HG02763 (cell line): ENCODE results near the gene CAMTA2.
"Not testable (repeated sequence)": the region's sequence is repeated elsewhere in the genome, so short reads cannot be mapped to it uniquely, and the experiment has no call there.

ENCODE experiments used
- ATAC-seq: cut with Tn5 transposase; IDR thresholded peaks from one replicate; pipeline ENCODE4 v1.9.1; 2021; ENCODE audit warnings: mild to moderate bottlenecking, moderate library complexity; ENCODE audit not compliant: unreplicated experiment

The CAMTA2 gene

DNA sequence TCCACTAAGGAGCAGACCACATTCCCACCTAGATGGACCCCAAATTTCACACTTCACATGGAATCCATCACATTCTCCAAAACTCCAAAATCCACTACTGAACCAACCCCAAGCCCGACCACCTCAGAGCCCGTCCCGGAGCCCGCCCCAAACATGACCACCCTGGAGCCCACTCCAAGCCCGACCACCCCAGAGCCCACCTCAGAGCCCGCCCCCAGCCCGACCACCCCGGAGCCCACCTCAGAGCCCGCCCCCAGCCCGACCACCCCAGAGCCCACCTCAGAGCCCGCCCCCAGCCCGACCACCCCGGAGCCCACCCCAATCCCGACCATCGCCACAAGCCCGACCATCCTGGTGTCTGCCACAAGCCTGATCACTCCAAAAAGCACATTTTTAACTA, 53.8 kb downstream of the CAMTA2 start:
- ATAC-seq, result no peak

DNA sequence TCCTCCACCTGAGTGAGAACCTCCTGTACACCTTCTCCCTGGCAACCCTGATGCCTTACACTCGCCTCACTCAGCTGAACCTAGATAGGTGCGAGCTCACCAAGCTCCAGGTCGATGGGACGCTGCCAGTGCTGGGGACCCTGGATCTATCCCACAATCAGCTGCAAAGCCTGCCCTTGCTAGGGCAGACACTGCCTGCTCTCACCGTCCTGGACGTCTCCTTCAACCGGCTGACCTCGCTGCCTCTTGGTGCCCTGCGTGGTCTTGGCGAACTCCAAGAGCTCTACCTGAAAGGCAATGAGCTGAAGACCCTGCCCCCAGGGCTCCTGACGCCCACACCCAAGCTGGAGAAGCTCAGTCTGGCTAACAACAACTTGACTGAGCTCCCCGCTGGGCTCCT, 54.7 kb downstream of the CAMTA2 start:
- no peak for ATAC-seq

DNA sequence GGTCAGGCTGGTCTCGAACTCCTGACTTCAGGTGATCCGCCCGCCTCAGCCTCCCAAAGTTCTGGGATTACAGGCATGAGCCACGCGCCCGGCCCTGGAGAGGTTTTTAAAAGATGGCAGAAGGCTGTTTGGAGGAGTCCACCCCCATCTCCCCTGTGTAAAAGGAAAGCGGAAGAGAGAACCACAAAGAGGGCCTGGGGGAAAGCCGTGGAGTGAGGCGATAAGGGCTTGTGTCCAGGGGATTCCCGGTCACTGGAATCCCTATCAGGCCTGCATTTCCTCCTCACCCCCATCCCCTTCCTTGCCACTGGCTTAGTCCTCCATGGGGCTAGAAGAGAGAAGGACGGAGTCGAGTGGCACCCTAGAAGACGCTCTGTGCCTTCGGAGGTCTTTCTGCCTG, 55.5 kb downstream of the CAMTA2 start, which contains the start of gene GP1BA:
GP1BA (plus strand) TSS at position 315 of the 400 bp plus-strand sequence. CDS start 328 bp downstream, outside the sequence.
- no peak for ATAC-seq

DNA sequence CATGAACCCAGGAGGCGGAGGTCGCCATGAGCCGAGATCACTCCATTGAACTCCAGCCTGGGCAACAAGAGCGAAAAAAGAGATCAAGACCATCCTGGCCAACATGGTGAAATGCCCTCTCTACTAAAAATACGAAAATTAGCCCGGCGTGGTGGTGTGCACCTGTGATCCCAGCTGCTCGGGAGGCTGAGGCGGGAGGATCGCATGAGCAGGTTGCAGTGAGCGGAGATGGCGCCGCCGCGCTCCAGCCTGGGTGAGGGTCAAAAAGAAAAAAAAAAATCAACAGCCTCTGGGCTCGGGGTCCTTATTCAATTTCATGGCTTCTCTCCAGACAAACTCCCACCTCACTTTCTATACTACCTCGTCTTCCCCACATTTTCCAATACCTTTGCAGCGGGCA, 58.6 kb downstream of the CAMTA2 start:
- no peak for ATAC-seq

DNA sequence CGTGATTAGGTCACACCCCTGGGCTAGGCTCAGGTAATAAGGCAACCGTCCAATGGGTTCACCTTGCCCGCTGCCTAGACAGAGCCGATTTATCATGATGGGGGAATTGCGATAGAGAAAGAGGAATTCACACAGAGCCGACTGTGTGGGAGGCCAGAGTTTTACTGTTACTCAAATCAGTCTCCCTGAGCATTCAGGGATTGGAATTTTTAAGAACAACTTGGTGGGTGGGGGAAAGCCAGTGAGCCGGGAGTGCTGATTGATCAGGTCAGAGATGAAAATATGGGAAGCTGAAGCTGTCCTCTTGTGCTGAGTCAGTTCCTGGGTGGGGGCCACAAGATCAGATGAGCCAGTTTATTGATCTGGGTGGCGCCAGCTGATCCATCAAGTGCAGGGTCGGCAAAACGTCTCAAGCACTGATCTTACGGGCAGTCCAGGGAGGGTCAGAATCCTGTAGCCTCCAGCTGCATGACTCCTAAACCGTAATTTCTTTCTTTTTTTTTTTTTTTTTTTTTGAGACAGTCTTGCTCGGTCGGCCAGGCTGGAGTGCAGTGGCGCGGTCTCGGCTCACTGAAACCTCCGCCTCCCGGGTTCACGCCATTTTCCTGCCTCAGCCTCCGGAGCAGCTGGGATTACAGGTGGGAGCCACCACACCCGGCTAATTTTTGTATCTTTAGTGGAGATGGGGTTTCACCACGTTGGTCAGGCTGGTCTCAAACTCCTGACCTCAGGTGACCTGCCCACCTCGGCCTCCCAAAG, 60.7 kb downstream of the CAMTA2 start:
- ATAC-seq, result not testable (repeated sequence)

DNA sequence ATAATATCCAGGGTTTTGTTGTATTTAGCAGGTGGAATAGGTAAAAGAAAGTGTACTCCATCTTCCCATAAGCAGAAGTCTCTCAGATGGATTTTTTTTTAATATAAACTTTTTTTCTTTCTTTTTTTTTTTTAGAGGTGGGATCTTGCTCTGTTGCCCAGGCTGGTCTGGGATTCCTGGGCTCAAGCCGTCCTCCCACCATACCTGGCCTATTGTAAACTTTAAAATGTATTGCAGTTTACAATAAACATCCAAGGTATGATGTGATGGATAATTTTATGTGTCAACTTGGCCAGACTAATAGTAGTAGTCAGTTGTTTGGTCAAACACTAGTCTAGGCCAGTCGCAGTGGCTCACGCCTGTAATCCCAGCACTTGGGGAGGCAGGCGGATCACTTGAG, 66.2 kb downstream of the CAMTA2 start:
- ATAC-seq, result no peak

DNA sequence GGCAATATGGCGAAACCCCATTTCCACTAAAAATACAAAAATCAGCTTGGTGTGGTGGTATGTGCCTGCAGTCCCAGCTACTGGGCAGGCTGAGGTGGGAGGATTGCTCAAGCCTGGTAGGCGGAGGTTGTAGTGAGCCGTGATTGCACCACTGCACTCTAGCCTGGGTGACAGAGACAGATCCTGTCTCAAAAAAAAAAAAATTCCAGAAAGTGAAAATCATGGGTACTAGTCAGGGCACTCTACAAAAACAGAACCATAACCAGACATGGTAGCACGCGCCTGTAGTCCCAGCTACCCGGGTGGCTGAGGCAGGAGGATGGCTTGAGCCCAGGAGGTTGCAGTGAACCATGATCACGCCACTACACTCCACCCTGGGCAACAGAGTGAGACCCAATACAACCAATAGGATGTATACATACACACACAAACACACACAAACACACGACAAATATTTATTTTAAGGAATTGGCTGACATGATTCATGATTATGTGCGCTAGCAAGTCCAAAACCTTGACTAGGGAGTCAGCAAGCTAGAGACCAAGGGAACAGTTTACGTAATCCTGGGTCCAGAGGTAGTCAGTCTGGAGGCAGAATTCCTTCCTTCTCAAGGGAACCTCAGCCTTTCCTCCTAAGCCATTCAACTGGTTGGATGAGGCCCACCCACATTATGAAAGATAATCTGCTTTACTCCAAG, 67.0 kb downstream of the CAMTA2 start:
- no peak for ATAC-seq

DNA sequence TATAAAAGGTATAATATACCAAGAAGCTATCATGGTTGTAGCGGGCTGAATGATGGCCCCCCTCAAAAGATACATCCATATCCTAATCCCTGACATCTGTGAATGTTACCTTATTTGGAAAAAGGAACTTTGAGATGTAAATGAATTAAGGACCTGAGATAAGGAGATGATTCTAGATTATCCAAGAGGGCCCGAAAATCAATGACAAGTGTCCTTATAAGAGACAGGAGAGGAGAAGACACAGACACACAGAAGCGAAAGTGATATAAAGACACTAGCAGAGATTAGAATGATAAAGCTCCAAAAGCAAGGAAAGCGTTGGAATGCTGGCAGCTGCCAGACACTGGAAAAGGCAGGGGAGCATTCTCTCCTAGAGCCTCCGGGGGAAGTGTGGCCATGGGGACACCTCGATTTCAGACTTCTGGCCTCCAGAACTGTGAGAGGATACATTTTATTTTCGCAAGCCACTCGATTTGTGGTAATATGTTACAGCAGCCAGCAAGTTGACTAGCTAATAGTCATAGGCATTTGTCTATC, 67.9 kb downstream of the CAMTA2 start:
- no peak for ATAC-seq
